Panc1 (cell line): ENCODE data around the gene ASCC3.

ENCODE experiments used
- CTCF ChIP-seq: fragments of 450-650 bp; IDR thresholded peaks from 2 replicates; pipeline ENCODE4 v1.5.1; 2017; ENCODE audit warnings: mild to moderate bottlenecking
- POLR2AphosphoS5 ChIP-seq: IDR thresholded peaks from 2 replicates; pipeline ENCODE4 v1.6.1; 2012; ENCODE audit warnings: mild to moderate bottlenecking, low read depth, low read length, moderate library complexity

- no peak for TF ChIP-seq CTCF
- TF ChIP-seq POLR2AphosphoS5 = no peak
These were observed 415.3 kb downstream of the ASCC3 start for GRCh38 chr6:100465701-100466409.
